NCI-H1417 (cell line): ENCODE measurements around the gene CTU2.
"Not testable (repeated sequence)": the region's sequence is repeated elsewhere in the genome, so short reads cannot be mapped to it uniquely, and the experiment has no call there.

ENCODE experiments used
- DNase-seq, 3 experiments: peaks; one replicate each; lab custom pipeline; 2025; lab: John Stamatoyannopoulos, UW

The CTU2 gene

GRCh38 chr16:88706229-88706964 is at the start of gene CTU2, which contains the start of gene RNF166:
TSS of gene CTU2 (plus strand) at chr16:88706503. CDS start at chr16:88706531, 28 bp downstream.
TSS of gene RNF166 (minus strand) at chr16:88706408. CDS start at chr16:88706325, 83 bp downstream.
- peak; percentile 79 to 80 (median 80) for DNase-seq

GRCh38 chr16:88657371-88657770 is 48.9 kb upstream of the CTU2 start:
- DNase-seq, result no peak

- DNase-seq, result no peak
These were observed 47.6 kb upstream of the CTU2 start for GRCh38 chr16:88658714-88659113.

- DNase-seq, result no peak
These were observed 47.1 kb upstream of the CTU2 start for GRCh38 chr16:88659160-88659559.

- no peak for DNase-seq
These were observed 44.8 kb upstream of the CTU2 start for GRCh38 chr16:88661468-88661867.

- DNase-seq, result peak in 2 of 3 experiments; percentile 51 to 52
These were observed 44.0 kb upstream of the CTU2 start for GRCh38 chr16:88662222-88662842.

- DNase-seq, result peak; percentile 91 to 97 (median 92)
These were observed 43.3 kb upstream of the CTU2 start, which contains the start of gene MVD for GRCh38 chr16:88662843-88663606. TSS of gene MVD (minus strand) at chr16:88663091. CDS start at chr16:88663080, 11 bp downstream.

GRCh38 chr16:88665148-88665547 is 41.2 kb upstream of the CTU2 start:
- DNase-seq, result no peak

- no peak for DNase-seq
These were observed 40.7 kb upstream of the CTU2 start for GRCh38 chr16:88665570-88665969.

- DNase-seq, result no peak
These were observed 38.8 kb upstream of the CTU2 start for GRCh38 chr16:88667461-88667860.

- DNase-seq, result not testable (repeated sequence)
These were observed 36.8 kb upstream of the CTU2 start for GRCh38 chr16:88669493-88669892.

- no peak for DNase-seq
These were observed 36.3 kb upstream of the CTU2 start for GRCh38 chr16:88669980-88670379.

- DNase-seq, result no peak
These were observed 34.5 kb upstream of the CTU2 start for GRCh38 chr16:88671806-88672205.

- no peak for DNase-seq
These were observed 33.5 kb upstream of the CTU2 start for GRCh38 chr16:88672776-88673175.

- DNase-seq, result no peak
These were observed 32.5 kb upstream of the CTU2 start for GRCh38 chr16:88673716-88674379.

GRCh38 chr16:88676502-88677242 is 29.6 kb upstream of the CTU2 start:
- DNase-seq, result no peak

GRCh38 chr16:88677721-88678120 is 28.6 kb upstream of the CTU2 start:
- no peak for DNase-seq

- no peak for DNase-seq
These were observed 27.9 kb upstream of the CTU2 start for GRCh38 chr16:88678224-88678979.

- no peak for DNase-seq
These were observed 25.7 kb upstream of the CTU2 start for GRCh38 chr16:88680554-88681083.

GRCh38 chr16:88681084-88681680 is 25.1 kb upstream of the CTU2 start:
- DNase-seq, result no peak
